H9 (cell line): Measurements from ENCODE around the gene BSDC1. TPM values are rescaled to one million over a fixed set of nuclear protein-coding genes. Genes with fewer than 3 reads are reported as not detected.

Experiments
- DNase-seq: peaks from one replicate; pipeline ENCODE4 v3.0.0-alpha.2; 2017
- H2AFZ ChIP-seq: one replicate; pipeline ENCODE4 v1.6.1; 2013; ENCODE audit warnings: mild to moderate bottlenecking, low read length, control low read depth, moderate library complexity
- H2AK5ac ChIP-seq: 2 replicates; pipeline ENCODE4 v1.6.1; 2013; ENCODE audit warnings: low read length, control low read depth, mixed read lengths; ENCODE audit not compliant: insufficient read length
- H2BK120ac ChIP-seq: one replicate; pipeline ENCODE4 v1.6.1; 2013; ENCODE audit warnings: low read depth, mild to moderate bottlenecking, low read length, control low read depth, inconsistent platforms; ENCODE audit not compliant: poor library complexity, severe bottlenecking
- H2BK12ac ChIP-seq: 2 replicates; pipeline ENCODE4 v1.6.1; 2013; ENCODE audit warnings: low read length, control low read depth, mixed read lengths, low read depth; ENCODE audit not compliant: insufficient read length
- H2BK15ac ChIP-seq: 2 replicates; pipeline ENCODE4 v1.6.1; 2013; ENCODE audit warnings: low read depth, low read length, control low read depth
- H2BK20ac ChIP-seq: one replicate; pipeline ENCODE4 v1.6.1; 2013; ENCODE audit warnings: low read depth, mild to moderate bottlenecking, low read length, control low read depth, inconsistent platforms; ENCODE audit not compliant: poor library complexity, severe bottlenecking
- H2BK5ac ChIP-seq: 2 replicates; pipeline ENCODE4 v1.6.1; 2013; ENCODE audit warnings: low read length, control low read depth, mixed read lengths; ENCODE audit not compliant: insufficient read length
- H3K14ac ChIP-seq: 2 replicates; pipeline ENCODE4 v1.6.1; 2013; ENCODE audit warnings: low read length, control low read depth; ENCODE audit not compliant: insufficient read depth
- H3K18ac ChIP-seq: 2 replicates; pipeline ENCODE4 v1.6.1; 2013; ENCODE audit warnings: low read depth, mild to moderate bottlenecking, mixed read lengths, low read length, control low read depth; ENCODE audit not compliant: insufficient read length
- H3K23ac ChIP-seq: 2 replicates; pipeline ENCODE4 v1.6.1; 2013; ENCODE audit warnings: low read length, control low read depth, mixed read lengths, low read depth; ENCODE audit not compliant: insufficient read length
- H3K23me2 ChIP-seq: 2 replicates; pipeline ENCODE4 v1.6.1; 2013; ENCODE audit warnings: low read depth, mild to moderate bottlenecking, mixed read lengths, low read length, control low read depth; ENCODE audit not compliant: insufficient read length, poor library complexity, severe bottlenecking
- H3K27ac ChIP-seq: 2 replicates; pipeline ENCODE4 v1.5.1; 2013; ENCODE audit warnings: low read length, control low read depth, mixed read lengths, low read depth; ENCODE audit not compliant: insufficient read length
- H3K27me3 ChIP-seq: 2 replicates; pipeline ENCODE4 v1.6.1; 2013; ENCODE audit warnings: low read length, control low read depth, inconsistent platforms; ENCODE audit not compliant: insufficient read depth
- H3K4ac ChIP-seq: 2 replicates; pipeline ENCODE4 v1.6.1; 2013; ENCODE audit warnings: low read depth, mild to moderate bottlenecking, control low read depth, inconsistent platforms, low read length, moderate library complexity
- H3K4me1 ChIP-seq: 2 replicates; pipeline ENCODE4 v1.6.1; 2013; ENCODE audit warnings: low read length, control low read depth, inconsistent platforms; ENCODE audit not compliant: insufficient read depth
- H3K4me2 ChIP-seq: 2 replicates; pipeline ENCODE4 v1.6.1; 2013; ENCODE audit warnings: low read length, control low read depth, mixed read lengths; ENCODE audit not compliant: insufficient read length, insufficient read depth
- H3K56ac ChIP-seq: 2 replicates; pipeline ENCODE4 v1.6.1; 2013; ENCODE audit warnings: low read depth, mild to moderate bottlenecking, mixed read lengths, low read length, control low read depth; ENCODE audit not compliant: insufficient read length
- H3K79me1 ChIP-seq: 2 replicates; pipeline ENCODE4 v1.6.1; 2013; ENCODE audit warnings: low read depth, mild to moderate bottlenecking, moderate library complexity, low read length, control low read depth, inconsistent platforms; ENCODE audit not compliant: insufficient read depth, poor library complexity, severe bottlenecking
- H3K79me2 ChIP-seq: 2 replicates; pipeline ENCODE4 v1.6.1; 2013; ENCODE audit warnings: low read length, control low read depth, inconsistent platforms; ENCODE audit not compliant: insufficient read depth
- H3K9ac ChIP-seq: 2 replicates; pipeline ENCODE4 v1.6.1; 2013; ENCODE audit warnings: low read length, control low read depth, mixed read lengths; ENCODE audit not compliant: insufficient read length; ENCODE audit errors: extremely low read depth
- H3K9me3 ChIP-seq: one replicate; pipeline ENCODE4 v1.6.1; 2013; ENCODE audit warnings: low read depth, low read length, inconsistent platforms; ENCODE audit not compliant: control insufficient read depth
- H3T11ph ChIP-seq: one replicate; pipeline ENCODE4 v1.6.1; 2013; ENCODE audit warnings: mild to moderate bottlenecking, low read length, control low read depth, inconsistent platforms
- H4K20me1 ChIP-seq: one replicate; pipeline ENCODE4 v1.6.1; 2013; ENCODE audit not compliant: control insufficient read depth, insufficient read length, insufficient read depth
- H4K5ac ChIP-seq: 2 replicates; pipeline ENCODE4 v1.6.1; 2013; ENCODE audit warnings: low read depth, mild to moderate bottlenecking, mixed read lengths, low read length, control low read depth; ENCODE audit not compliant: insufficient read length
- H4K8ac ChIP-seq: replicated peaks from 2 replicates; pipeline ENCODE4 v1.6.1; 2013; ENCODE audit warnings: low read length, control low read depth, mixed read lengths, low read depth; ENCODE audit not compliant: insufficient read length
- H4K91ac ChIP-seq: 2 replicates; pipeline ENCODE4 v1.6.1; 2013; ENCODE audit warnings: low read depth, mild to moderate bottlenecking, moderate library complexity, mixed read lengths, low read length, control low read depth; ENCODE audit not compliant: insufficient read length
- H3K27ac Mint-ChIP-seq, 3 experiments: 2 replicates in 2 of 3; 3 replicates in 1 of 3; pipeline ENCODE4 v1.8.0; 2020 to 2021; ENCODE audit warnings: mixed read lengths in 3 of 3, mild to moderate bottlenecking in 1 of 3, moderate library complexity in 1 of 3
- H3K27me3 Mint-ChIP-seq: 2 replicates; pipeline ENCODE4 v1.8.0; 2021; ENCODE audit warnings: low read depth, mild to moderate bottlenecking, moderate library complexity, mixed read lengths
- H3K36me3 Mint-ChIP-seq, 3 experiments: 2 replicates in 2 of 3; 3 replicates in 1 of 3; pipeline ENCODE4 v1.8.0; 2020 to 2021; ENCODE audit warnings: low read depth in 3 of 3, mixed read lengths in 3 of 3; ENCODE audit not compliant: insufficient read depth in 1 of 3
- H3K4me1 Mint-ChIP-seq, 2 experiments: 2 replicates each; pipeline ENCODE4 v1.8.0; 2020; ENCODE audit warnings: mixed read lengths in 2 of 2
- H3K4me3 Mint-ChIP-seq, 2 experiments: 2 replicates in 1 of 2; 3 replicates in 1 of 2; pipeline ENCODE4 v1.8.0; 2020 to 2021; ENCODE audit warnings: mild to moderate bottlenecking in 2 of 2, mixed read lengths in 2 of 2, moderate library complexity in 1 of 2
- H3K9me3 Mint-ChIP-seq, 2 experiments: 2 replicates in 1 of 2; 3 replicates in 1 of 2; pipeline ENCODE4 v1.8.0; 2020; ENCODE audit warnings: mild to moderate bottlenecking in 2 of 2, mixed read lengths in 2 of 2, moderate library complexity in 1 of 2
- CTCF ChIP-seq: fragments of 200-600 bp; sonication (generic); conservative IDR thresholded peaks from 3 replicates; pipeline ENCODE4 v1.8.0; 2021; ENCODE audit warnings: antibody characterized with exemption, mild to moderate bottlenecking
- WGBS: extraction: QIAGEN DNeasy Blood & Tissue Kit; methylation state at CpG from one replicate; pipeline ENCODE4 v1.1.7; 2013; ENCODE audit warnings: missing lambda C conversion rate, low lambda C conversion rate, mixed read lengths; ENCODE audit not compliant: insufficient read length; ENCODE audit errors: extremely low coverage; 5-methylcytosine and 5-hydroxymethylcytosine counted together
- total RNA-seq: library from RNA; stranded (reverse); gene quantifications from 2 replicates; pipeline ENCODE4 v1.2.1, GENCODE V29; 2021

Gene BSDC1
- total RNA-seq, 1 experiment from 2014 or later = 52.6 TPM

GRCh38 chr1:32392325-32392724, 1.9 kb downstream of the BSDC1 start:
- no peak for TF ChIP-seq CTCF

More at GRCh38 chr1:32392325-32392724, 1.9 kb downstream of the BSDC1 start:
- no peak overlapping the region for H3K4ac ChIP-seq
- no peak overlapping the region for H3K4me2 ChIP-seq
- no peak overlapping the region for H3K14ac ChIP-seq
- H3K79me1 ChIP-seq = peaks cover 5% of the 10 kb centered on the region
- no peaks in the 10 kb centered on the region for H3K27me3 Mint-ChIP-seq
- no peak overlapping the region for H2BK120ac ChIP-seq
- no peak for DNase-seq
- peaks cover 4% of the 10 kb centered on the region for H3K23me2 ChIP-seq
- H4K20me1 ChIP-seq = no peaks in the 10 kb centered on the region
- peak overlapping the region; percentile 100; a peak in 3 of 5 replicates for H3K4me3 Mint-ChIP-seq
- peaks cover 4 to 7% of the 10 kb centered on the region in 2 experiments; a peak in 4 of 5 replicates for H3K9me3 Mint-ChIP-seq
- no peaks in the 10 kb centered on the region for H3K27me3 ChIP-seq
- peaks cover 9 to 21% (median 20%) of the 10 kb centered on the region in 3 experiments for H3K36me3 Mint-ChIP-seq
- no peaks in the 10 kb centered on the region for H3K9me3 ChIP-seq
- no peak overlapping the region for H3K9ac ChIP-seq
- H3T11ph ChIP-seq = no peak overlapping the region
- H3K23ac ChIP-seq = no peak overlapping the region
- no peak overlapping the region for H4K8ac ChIP-seq
- no peak overlapping the region for H3K18ac ChIP-seq
- no peak overlapping the region for H3K56ac ChIP-seq
- H2AFZ ChIP-seq = no peak overlapping the region
- H4K91ac ChIP-seq = no peak overlapping the region
- no peak overlapping the region for H2BK20ac ChIP-seq
- no peaks in the 10 kb centered on the region; the same call in 1 of the 2 replicates for H3K79me2 ChIP-seq
- H2BK5ac ChIP-seq = no peak overlapping the region
- no peak overlapping the region for H2BK12ac ChIP-seq
- H2AK5ac ChIP-seq = no peak overlapping the region
- H2BK15ac ChIP-seq = no peak overlapping the region
- no peak overlapping the region for H3K27ac Mint-ChIP-seq
- WGBS = no CpG with 5 or more reads among the region's 3 CpGs
- no peak overlapping the region for H4K5ac ChIP-seq
- peaks cover 14 to 15% of the 10 kb centered on the region in 2 experiments for H3K4me1 Mint-ChIP-seq
- no peak overlapping the region for H3K27ac ChIP-seq
- H3K4me1 ChIP-seq = peaks cover 5% of the 10 kb centered on the region; the same call in 1 of the 2 replicates
